ENCODE results near the gene ACKR1. TPM values are rescaled to one million over a fixed set of nuclear protein-coding genes. Genes with fewer than 3 reads are reported as not detected.

Gene ACKR1
- total and polyA plus RNA-seq, 4 donors, result 0.08 to 17.2 (median 0.48) TPM; not detected in 1

GRCh38 chr1:159179906-159180305 lies 24.8 kb upstream of the ACKR1 start:
- Histone ChIP-seq H3K27me3 (ENCODE audit: control insufficient read depth in 4 of 4, insufficient read depth in 4 of 4, low read length in 3 of 4) (peaks cover 0 to 2% (median under 1%) of the 10 kb centered on the region in 4 donors), H3K4me3 (ENCODE audit: low read depth in 1 of 3, low read length in 3 of 3) (no peak overlapping the region), H3K27ac (ENCODE audit: low read depth in 1 of 2, low read length in 2 of 2) (no peak overlapping the region), H3K36me3 (ENCODE audit: control insufficient read depth in 4 of 4, insufficient read depth in 3 of 4, low read depth in 1 of 4, low read length in 3 of 4) (no peaks in the 10 kb centered on the region), H3K9ac (ENCODE audit: low read depth in 1 of 2, low read length in 2 of 2) (no peak overlapping the region), H3K4me1 (ENCODE audit: control insufficient read depth in 4 of 4, insufficient read depth in 4 of 4, low read length in 3 of 4) (no peaks in the 10 kb centered on the region), H3K9me3 (ENCODE audit: control insufficient read depth in 4 of 4, low read length in 3 of 4) (no peaks in the 10 kb centered on the region)
- no peak for DNase-seq (ENCODE audit: low spot score)
- TF ChIP-seq FOXA2 (IDR thresholded peaks at IDR 0.05) (no peak), JUND (IDR thresholded peaks at IDR 0.05) (no peak), YY1 (IDR thresholded peaks at IDR 0.05) (no peak), CTCF (IDR thresholded peaks at IDR 0.05; ENCODE audit: low read depth, low read length, missing input control) (no peak), RXRA (IDR thresholded peaks at IDR 0.05) (no peak), FOXA1 (IDR thresholded peaks at IDR 0.05) (no peak), HNF4A (conservative IDR thresholded peaks at IDR 0.05) (no peak), ATF3 (IDR thresholded peaks at IDR 0.05) (no peak), SP1 (IDR thresholded peaks at IDR 0.05) (no peak)

GRCh38 chr1:159180516-159180915 lies 24.2 kb upstream of the ACKR1 start:
- Histone ChIP-seq H3K27me3 (ENCODE audit: control insufficient read depth in 4 of 4, insufficient read depth in 4 of 4, low read length in 3 of 4) (peaks cover 0 to 2% (median 0%) of the 10 kb centered on the region in 4 donors), H3K9ac (ENCODE audit: low read depth in 1 of 2, low read length in 2 of 2) (no peak overlapping the region), H3K27ac (ENCODE audit: low read depth in 1 of 2, low read length in 2 of 2) (no peak overlapping the region), H3K36me3 (ENCODE audit: control insufficient read depth in 4 of 4, insufficient read depth in 3 of 4, low read depth in 1 of 4, low read length in 3 of 4) (no peaks in the 10 kb centered on the region), H3K4me3 (ENCODE audit: low read depth in 1 of 3, low read length in 3 of 3) (no peak overlapping the region), H3K4me1 (ENCODE audit: control insufficient read depth in 4 of 4, insufficient read depth in 4 of 4, low read length in 3 of 4) (no peaks in the 10 kb centered on the region), H3K9me3 (ENCODE audit: control insufficient read depth in 4 of 4, low read length in 3 of 4) (no peaks in the 10 kb centered on the region)
- 98% methylated on average over 2 of the region's 2 CpGs for WGBS
- no peak for DNase-seq (ENCODE audit: low spot score)
- TF ChIP-seq JUND (IDR thresholded peaks at IDR 0.05), result no peak
- no peak for TF ChIP-seq HNF4A (conservative IDR thresholded peaks at IDR 0.05)
- TF ChIP-seq RAD21 (IDR thresholded peaks at IDR 0.05), result no peak
- no peak for TF ChIP-seq FOXA2 (IDR thresholded peaks at IDR 0.05)
- no peak for TF ChIP-seq EGR1 (IDR thresholded peaks at IDR 0.05; ENCODE audit: low read depth in 2 of 2)
- TF ChIP-seq, protein P1, sequence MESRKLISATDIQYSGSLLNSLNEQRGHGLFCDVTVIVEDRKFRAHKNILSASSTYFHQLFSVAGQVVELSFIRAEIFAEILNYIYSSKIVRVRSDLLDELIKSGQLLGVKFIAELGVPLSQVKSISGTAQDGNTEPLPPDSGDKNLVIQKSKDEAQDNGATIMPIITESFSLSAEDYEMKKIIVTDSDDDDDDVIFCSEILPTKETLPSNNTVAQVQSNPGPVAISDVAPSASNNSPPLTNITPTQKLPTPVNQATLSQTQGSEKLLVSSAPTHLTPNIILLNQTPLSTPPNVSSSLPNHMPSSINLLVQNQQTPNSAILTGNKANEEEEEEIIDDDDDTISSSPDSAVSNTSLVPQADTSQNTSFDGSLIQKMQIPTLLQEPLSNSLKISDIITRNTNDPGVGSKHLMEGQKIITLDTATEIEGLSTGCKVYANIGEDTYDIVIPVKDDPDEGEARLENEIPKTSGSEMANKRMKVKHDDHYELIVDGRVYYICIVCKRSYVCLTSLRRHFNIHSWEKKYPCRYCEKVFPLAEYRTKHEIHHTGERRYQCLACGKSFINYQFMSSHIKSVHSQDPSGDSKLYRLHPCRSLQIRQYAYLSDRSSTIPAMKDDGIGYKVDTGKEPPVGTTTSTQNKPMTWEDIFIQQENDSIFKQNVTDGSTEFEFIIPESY (IDR thresholded peaks at IDR 0.05), result no peak
- no peak for TF ChIP-seq REST (IDR thresholded peaks at IDR 0.05)
- no peak for TF ChIP-seq FOXA1 (IDR thresholded peaks at IDR 0.05)
- no peak for TF ChIP-seq GABPA (IDR thresholded peaks at IDR 0.05 in 1 of 2, conservative IDR thresholded peaks at IDR 0.05 in 1 of 2)
- no peak for TF ChIP-seq RXRA (IDR thresholded peaks at IDR 0.05)
- no peak for TF ChIP-seq NR2F2 (IDR thresholded peaks at IDR 0.05)
